PC-3 (cell line): Measurements from ENCODE around the gene RP9. TPM values are rescaled to one million over a fixed set of nuclear protein-coding genes. Genes with fewer than 3 reads are reported as not detected.

Source experiments
- ATAC-seq: fragments of 200-7000 bp; cut with Tn5 transposase; 2 replicates; pipeline ENCODE4 v1.9.1; 2020; ENCODE audit warnings: mild to moderate bottlenecking, moderate library complexity
- BruUV-seq: library from RNA; stranded (reverse); fragments of 400-500 nt; replicated peaks from 2 replicates; lab custom pipeline; 2021; lab: Mats Ljungman, UMichigan
- CTCF ChIA-PET: fragments of 300-600 bp; sonication (Branson Sonifier 250); formaldehyde crosslinking; loops from one replicate; lab custom pipeline; 2022; ENCODE audit warnings: antibody characterized with exemption; lab: Charles Lee
- POLR2A ChIA-PET: fragments of 300-600 bp; sonication (Branson Sonifier 250); formaldehyde crosslinking; loops from one replicate; lab custom pipeline; 2022; ENCODE audit warnings: antibody characterized with exemption; ENCODE audit not compliant: unreplicated experiment; lab: Charles Lee
- DNase-seq: peaks from one replicate; pipeline ENCODE4 v3.0.0-alpha.2; 2015
- H2AFZ ChIP-seq: fragments of 300-600 bp; sonication (generic); 2 replicates; pipeline ENCODE4 v1.6.0; 2016; ENCODE audit warnings: antibody characterized with exemption, low read length
- H3F3A ChIP-seq: fragments of 300-600 bp; sonication (generic); one replicate; pipeline ENCODE4 v1.6.0; 2017; ENCODE audit warnings: antibody characterized with exemption, low read length, control low read depth, mild to moderate bottlenecking; ENCODE audit not compliant: unreplicated experiment
- H3K27ac ChIP-seq: fragments of 300-600 bp; sonication (generic); 2 replicates; pipeline ENCODE4 v1.5.1; 2016; ENCODE audit warnings: mild to moderate bottlenecking, low read length
- H3K27me3 ChIP-seq: fragments of 300-600 bp; sonication (generic); 2 replicates; pipeline ENCODE4 v1.6.1; 2016; ENCODE audit warnings: low read length, mixed read lengths
- H3K36me3 ChIP-seq: fragments of 300-600 bp; sonication (generic); 2 replicates; pipeline ENCODE4 v1.6.1; 2016; ENCODE audit warnings: low read depth, mixed run types, low read length, mixed read lengths
- H3K4me1 ChIP-seq: fragments of 300-600 bp; sonication (generic); 2 replicates; pipeline ENCODE4 v1.5.1; 2016; ENCODE audit warnings: low read length; ENCODE audit not compliant: insufficient read depth
- H3K4me2 ChIP-seq: fragments of 300-600 bp; sonication (generic); 2 replicates; pipeline ENCODE4 v1.6.0; 2016; ENCODE audit warnings: low read length
- H3K4me3 ChIP-seq: fragments of 300-600 bp; sonication (generic); 2 replicates; pipeline ENCODE4 v1.5.1; 2016; ENCODE audit warnings: mild to moderate bottlenecking, low read length, mixed read lengths
- H3K79me2 ChIP-seq: fragments of 300-600 bp; sonication (generic); 2 replicates; pipeline ENCODE4 v1.6.1; 2017; ENCODE audit warnings: low read length, mixed read lengths
- H3K9ac ChIP-seq: fragments of 300-600 bp; sonication (generic); 2 replicates; pipeline ENCODE4 v1.6.0; 2016; ENCODE audit warnings: mild to moderate bottlenecking, low read length
- H3K9me2 ChIP-seq: fragments of 300-600 bp; sonication (generic); replicated peaks from 2 replicates; pipeline ENCODE4 v1.6.1; 2016; ENCODE audit warnings: mixed run types, low read length, mixed read lengths
- H3K9me3 ChIP-seq: fragments of 300-600 bp; sonication (generic); 2 replicates; pipeline ENCODE4 v1.6.1; 2016; ENCODE audit warnings: low read length, mixed read lengths
- H4K20me1 ChIP-seq: fragments of 300-600 bp; sonication (generic); 2 replicates; pipeline ENCODE4 v1.6.1; 2016; ENCODE audit warnings: low read length, mixed read lengths
- EZH2 ChIP-seq: fragments of 300-600 bp; sonication (generic); IDR thresholded peaks from one replicate; pipeline ENCODE4 v1.6.1; 2017; ENCODE audit warnings: antibody characterized with exemption, mild to moderate bottlenecking, low read length; ENCODE audit not compliant: unreplicated experiment
- EZH2phosphoT487 ChIP-seq: fragments of 300-600 bp; sonication (generic); IDR thresholded peaks from 2 replicates; pipeline ENCODE4 v1.6.1; 2018; ENCODE audit warnings: mild to moderate bottlenecking, antibody characterized with exemption, low read length, borderline replicate concordance
- intact Hi-C: fragments of 100-400 bp; cut with micrococcal nuclease; formaldehyde crosslinking; loops from 2 replicates; pipeline ENCODE4 v1.9.0; 2023
- total RNA-seq: library from RNA; depleted of rRNA; stranded (reverse); fragments of >200 nt; gene quantifications from 2 replicates; pipeline ENCODE4 v1.2.3, GENCODE V29; 2014
- TF ChIP-seq, protein P1 (sequence below): fragments of 300-600 bp; sonication (generic); conservative IDR thresholded peaks from 2 replicates; pipeline ENCODE4 v1.5.1; 2017; ENCODE audit warnings: antibody characterized with exemption, low read depth, mild to moderate bottlenecking, low read length

RP9 gene
- total RNA-seq, 1 experiment from 2014 or later, result 33.9 TPM

GRCh38 chr7:33157311-33157710 is 48.1 kb upstream of the RP9 start:
- no TSS peak for BruUV-seq
- no peaks in the 10 kb centered on the region for H3K36me3 ChIP-seq
- no peaks in the 10 kb centered on the region for H3K79me2 ChIP-seq
- no peak overlapping the region for H3K27ac ChIP-seq
- no peak for TF ChIP-seq EZH2
- DNase-seq, result no peak
- CTCF ChIA-PET, result no interaction called here
- no peak overlapping the region for H2AFZ ChIP-seq
- intact Hi-C loops, result no loop called here
- H3K27me3 ChIP-seq, result no peaks in the 10 kb centered on the region
- POLR2A ChIA-PET, result no interaction called here
- no peak overlapping the region for H3K4me2 ChIP-seq
- no peaks in the 10 kb centered on the region for H3K4me1 ChIP-seq
- no peak for ATAC-seq
- no peaks in the 10 kb centered on the region for H3K9me3 ChIP-seq
- no peaks in the 10 kb centered on the region for H3F3A ChIP-seq
- H3K9me2 ChIP-seq, result no peaks in the 10 kb centered on the region
- no peak overlapping the region for H3K9ac ChIP-seq
- no peaks in the 10 kb centered on the region for H4K20me1 ChIP-seq
- no peak overlapping the region for H3K4me3 ChIP-seq

DNA sequence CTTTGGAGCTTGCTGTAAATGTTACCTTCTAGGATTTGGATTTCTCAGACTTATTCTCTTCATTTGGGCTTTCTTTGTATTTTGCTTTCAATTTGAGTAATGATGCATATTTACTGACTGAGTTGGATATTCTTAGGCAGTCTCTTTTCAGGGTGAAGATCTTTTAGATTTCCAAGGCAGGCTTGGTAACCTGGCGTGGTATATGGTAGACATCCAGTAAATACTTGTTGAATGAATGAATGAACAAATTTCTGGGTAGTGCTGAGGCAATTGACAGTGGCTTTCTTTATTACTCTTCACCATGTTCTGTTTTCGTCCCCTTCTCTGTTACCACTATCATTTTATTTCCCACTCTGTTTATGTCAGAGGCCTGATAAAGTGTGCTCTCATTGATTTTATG is 47.2 kb upstream of the RP9 start:
- H3K4me3 ChIP-seq, result no peak overlapping the region
- no peaks in the 10 kb centered on the region for H3K36me3 ChIP-seq
- H3K9me3 ChIP-seq, result no peaks in the 10 kb centered on the region
- TF ChIP-seq, protein P1, sequence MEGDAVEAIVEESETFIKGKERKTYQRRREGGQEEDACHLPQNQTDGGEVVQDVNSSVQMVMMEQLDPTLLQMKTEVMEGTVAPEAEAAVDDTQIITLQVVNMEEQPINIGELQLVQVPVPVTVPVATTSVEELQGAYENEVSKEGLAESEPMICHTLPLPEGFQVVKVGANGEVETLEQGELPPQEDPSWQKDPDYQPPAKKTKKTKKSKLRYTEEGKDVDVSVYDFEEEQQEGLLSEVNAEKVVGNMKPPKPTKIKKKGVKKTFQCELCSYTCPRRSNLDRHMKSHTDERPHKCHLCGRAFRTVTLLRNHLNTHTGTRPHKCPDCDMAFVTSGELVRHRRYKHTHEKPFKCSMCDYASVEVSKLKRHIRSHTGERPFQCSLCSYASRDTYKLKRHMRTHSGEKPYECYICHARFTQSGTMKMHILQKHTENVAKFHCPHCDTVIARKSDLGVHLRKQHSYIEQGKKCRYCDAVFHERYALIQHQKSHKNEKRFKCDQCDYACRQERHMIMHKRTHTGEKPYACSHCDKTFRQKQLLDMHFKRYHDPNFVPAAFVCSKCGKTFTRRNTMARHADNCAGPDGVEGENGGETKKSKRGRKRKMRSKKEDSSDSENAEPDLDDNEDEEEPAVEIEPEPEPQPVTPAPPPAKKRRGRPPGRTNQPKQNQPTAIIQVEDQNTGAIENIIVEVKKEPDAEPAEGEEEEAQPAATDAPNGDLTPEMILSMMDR, result no peak
- TF ChIP-seq EZH2phosphoT487 (no peak), EZH2 (no peak)
- H3K9me2 ChIP-seq, result no peaks in the 10 kb centered on the region
- no peak for ATAC-seq
- H2AFZ ChIP-seq, result no peak overlapping the region
- H3K4me1 ChIP-seq, result no peaks in the 10 kb centered on the region
- ChIA-PET CTCF (no interaction called here), POLR2A (no interaction called here)
- H4K20me1 ChIP-seq, result no peaks in the 10 kb centered on the region
- H3K79me2 ChIP-seq, result no peaks in the 10 kb centered on the region
- H3K27ac ChIP-seq, result no peak overlapping the region
- intact Hi-C loops, result no loop called here
- no peaks in the 10 kb centered on the region for H3F3A ChIP-seq
- no peak for DNase-seq
- BruUV-seq, result no TSS peak
- no peak overlapping the region for H3K9ac ChIP-seq
- H3K4me2 ChIP-seq, result no peak overlapping the region
- H3K27me3 ChIP-seq, result no peaks in the 10 kb centered on the region

GRCh38 chr7:33155811-33156210 is 46.6 kb upstream of the RP9 start:
- CTCF ChIA-PET, result no interaction called here

More at GRCh38 chr7:33155811-33156210, 46.6 kb upstream of the RP9 start:
- Histone ChIP-seq H3K9me2 (no peaks in the 10 kb centered on the region), H3K4me3 (no peak overlapping the region), H3K79me2 (no peaks in the 10 kb centered on the region), H3K27me3 (no peaks in the 10 kb centered on the region), H3F3A (no peaks in the 10 kb centered on the region), H3K4me1 (no peaks in the 10 kb centered on the region), H4K20me1 (no peaks in the 10 kb centered on the region), H3K36me3 (no peaks in the 10 kb centered on the region), H3K27ac (no peak overlapping the region), H3K4me2 (no peak overlapping the region), H2AFZ (no peak overlapping the region), H3K9ac (no peak overlapping the region), H3K9me3 (no peaks in the 10 kb centered on the region)
- TF ChIP-seq EZH2 (no peak), EZH2phosphoT487 (no peak)
- TF ChIP-seq, protein P1, result no peak
- DNase-seq (no peak), ATAC-seq (no peak)
- no TSS peak for BruUV-seq
- POLR2A ChIA-PET, result no interaction called here
- intact Hi-C loops, result no loop called here
